HepG2 (cell line): ENCODE data around the gene SLC2A13.

Experiments used
- CTCF ChIP-seq: sonication (generic); formaldehyde crosslinking; IDR thresholded peaks from 2 replicates; pipeline ENCODE4 v1.5.0; 2020; ENCODE audit warnings: mild to moderate bottlenecking, missing genetic modification reagents, moderate library complexity
- ZHX2 ChIP-seq, 2 experiments: sonication (generic) in 1 of 2; formaldehyde crosslinking in 1 of 2; IDR thresholded peaks; 2 replicates each; pipeline versions ENCODE4 v1.6.1 to v1.9.0; 2014 to 2022; ENCODE audit warnings: antibody characterized with exemption in 1 of 2, borderline replicate concordance in 1 of 2, inconsistent platforms in 1 of 2, low read depth in 1 of 2, missing genetic modification reagents in 1 of 2

- no peak for TF ChIP-seq CTCF (CRISPR knock-in tag)
- TF ChIP-seq ZHX2 (IDR thresholded peaks at IDR 0.05; ENCODE audit: low read depth), result no peak
- TF ChIP-seq ZHX2 (CRISPR knock-in tag; IDR thresholded peaks at IDR 0.05; ENCODE audit: borderline replicate concordance), result no peak
These were observed 71.7 kb downstream of the SLC2A13 start for GRCh38 chr12:40034156-40034555.
